GM12891 (cell line): ENCODE measurements around the gene CNTN5.

ENCODE experiments used
- POLR2A ChIP-seq: IDR thresholded peaks from 2 replicates; pipeline ENCODE4 v1.6.1; 2011; ENCODE audit warnings: low read depth, low read length, control low read depth
- POLR2AphosphoS5 ChIP-seq: IDR thresholded peaks from 2 replicates; pipeline ENCODE4 v1.6.1; 2011; ENCODE audit warnings: low read depth, low read length, control low read depth
- SPI1 ChIP-seq: IDR thresholded peaks from 2 replicates; pipeline ENCODE4 v1.6.1; 2011; ENCODE audit warnings: low read depth, low read length, control low read depth
- TAF1 ChIP-seq: IDR thresholded peaks from 2 replicates; pipeline ENCODE4 v1.6.1; 2011; ENCODE audit warnings: low read depth, low read length, control low read depth

DNA sequence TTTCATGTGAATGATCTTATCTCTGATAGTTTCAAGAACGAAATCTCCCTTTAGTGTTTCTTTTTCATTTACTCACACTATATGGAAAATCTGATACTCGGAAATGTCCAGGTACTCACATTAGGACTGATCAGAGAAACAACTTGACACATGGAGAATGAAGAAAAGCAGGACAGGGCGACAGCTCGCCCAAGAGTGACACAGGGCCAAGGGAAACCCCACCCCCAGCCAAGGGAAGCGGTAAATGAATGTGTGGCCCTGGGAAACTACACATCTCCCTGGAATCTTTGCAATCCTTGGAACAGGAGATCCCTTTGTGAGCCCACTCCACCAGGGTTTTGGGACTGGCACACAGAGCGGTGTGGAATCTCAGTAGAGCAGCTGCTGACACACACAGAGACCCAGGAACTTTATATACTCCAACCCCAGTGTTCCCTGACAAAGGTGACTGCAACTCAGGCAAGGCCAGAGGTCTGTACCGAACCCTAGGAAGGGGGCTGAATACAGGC lies 1362.7 kb downstream of the CNTN5 start:
- TF ChIP-seq POLR2AphosphoS5 (no peak), POLR2A (no peak), SPI1 (no peak), TAF1 (no peak)
